Skin epidermis (tissue), 12 donors: ENCODE results near the gene PLPP3.

Source experiments
- H3K27ac ChIP-seq, 21 experiments: fragments of 200-600 bp; sonication (generic) in 11 of 21; one replicate each; pipeline ENCODE4 v1.5.0; 2020; ENCODE audit warnings: mild to moderate bottlenecking in 3 of 21, inconsistent platforms in 2 of 21, moderate library complexity in 2 of 21
- H3K4me3 ChIP-seq, 7 experiments: fragments of 200-600 bp; sonication (generic) in 2 of 7; one replicate each; pipeline ENCODE4 v1.5.0; 2020; ENCODE audit warnings: inconsistent platforms in 2 of 7, mild to moderate bottlenecking in 2 of 7, moderate library complexity in 1 of 7

PLPP3 gene

DNA sequence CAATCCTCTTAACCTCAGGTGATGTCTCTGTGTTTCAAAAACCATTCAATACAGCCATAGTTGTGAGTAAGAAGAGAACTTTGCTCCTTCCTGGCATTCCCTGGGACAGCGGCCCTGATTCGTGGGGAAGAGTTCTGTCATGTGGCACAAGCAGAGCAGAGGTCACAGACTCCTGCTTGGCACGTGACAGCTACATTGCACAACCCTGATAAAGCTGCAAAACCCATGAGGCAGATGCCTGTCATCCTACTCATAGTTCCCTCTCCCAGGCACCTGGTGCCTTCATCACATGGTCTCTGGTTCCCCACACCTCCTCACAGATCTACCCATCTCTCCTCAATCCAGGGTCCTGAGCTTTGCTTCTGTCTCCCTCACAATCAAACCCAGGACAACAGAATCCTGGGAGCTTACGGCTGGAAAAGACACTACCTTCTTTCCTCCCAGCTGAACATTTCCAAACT, 70.8 kb downstream of the PLPP3 start:
- H3K4me3 ChIP-seq: no peak overlapping the region
- peak overlapping the region in 2 of 21 experiments; percentile 19 to 45 for H3K27ac ChIP-seq

DNA sequence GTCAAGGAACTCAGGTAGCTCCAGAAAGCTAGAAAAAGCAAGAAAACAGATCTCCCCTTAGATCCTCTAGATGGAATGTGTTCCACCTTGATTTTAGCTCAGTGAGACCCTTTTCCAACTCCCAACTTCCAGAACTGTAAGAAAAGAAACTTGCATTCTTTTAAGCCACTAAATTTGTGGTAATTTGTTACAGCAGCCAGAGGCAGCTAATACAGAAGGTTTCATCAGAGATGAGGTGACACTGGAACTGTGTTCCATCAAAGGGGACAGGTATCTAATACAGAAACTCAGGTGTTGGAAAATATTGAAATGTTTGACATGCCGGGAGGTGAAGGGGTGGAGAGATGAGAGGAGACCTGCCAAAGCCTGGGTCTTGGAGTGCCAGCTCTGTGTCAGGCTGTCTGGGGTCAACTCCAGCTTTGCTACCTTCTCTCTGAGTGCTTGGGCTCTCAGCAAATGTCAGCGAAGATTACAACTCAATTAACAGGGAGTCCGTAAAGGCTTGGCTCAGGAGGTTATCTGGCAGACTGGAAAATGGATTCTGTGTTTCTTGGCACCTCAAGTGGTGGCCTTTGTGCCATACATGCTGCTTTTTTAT, 71.3 kb downstream of the PLPP3 start:
- Histone ChIP-seq H3K4me3 (no peak overlapping the region), H3K27ac (peak overlapping the region in 3 of 21 experiments; percentile 27 to 65 (median 32))

DNA sequence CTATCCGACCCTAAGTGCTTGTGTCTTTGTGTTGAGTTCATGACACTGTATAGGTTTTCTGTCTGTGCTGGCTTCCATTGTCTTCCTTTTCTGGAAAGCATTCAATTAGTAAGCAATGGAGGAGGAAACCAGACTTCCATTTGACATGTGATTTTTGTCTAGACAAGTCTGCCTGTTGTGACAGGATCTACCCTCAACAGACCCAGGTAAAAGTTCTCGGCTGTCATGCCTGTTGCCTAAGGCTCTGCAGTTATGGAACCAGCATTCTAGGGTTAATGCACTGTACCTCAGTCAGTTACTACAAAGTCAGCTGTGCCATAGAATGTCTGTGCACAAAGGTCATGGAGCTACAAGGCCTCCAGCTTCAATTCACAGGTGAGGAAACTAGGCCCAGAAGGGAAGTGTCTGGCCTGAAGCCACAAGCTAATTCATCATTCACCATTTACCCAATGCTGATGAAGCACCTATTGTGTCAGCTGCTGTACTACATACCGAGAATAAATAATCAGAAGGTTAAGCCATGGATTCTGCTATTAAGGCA, 72.3 kb downstream of the PLPP3 start:
- Histone ChIP-seq H3K4me3 (no peak overlapping the region), H3K27ac (peak overlapping the region in 10 of 21 experiments; percentile 0 to 75 (median 41))

DNA sequence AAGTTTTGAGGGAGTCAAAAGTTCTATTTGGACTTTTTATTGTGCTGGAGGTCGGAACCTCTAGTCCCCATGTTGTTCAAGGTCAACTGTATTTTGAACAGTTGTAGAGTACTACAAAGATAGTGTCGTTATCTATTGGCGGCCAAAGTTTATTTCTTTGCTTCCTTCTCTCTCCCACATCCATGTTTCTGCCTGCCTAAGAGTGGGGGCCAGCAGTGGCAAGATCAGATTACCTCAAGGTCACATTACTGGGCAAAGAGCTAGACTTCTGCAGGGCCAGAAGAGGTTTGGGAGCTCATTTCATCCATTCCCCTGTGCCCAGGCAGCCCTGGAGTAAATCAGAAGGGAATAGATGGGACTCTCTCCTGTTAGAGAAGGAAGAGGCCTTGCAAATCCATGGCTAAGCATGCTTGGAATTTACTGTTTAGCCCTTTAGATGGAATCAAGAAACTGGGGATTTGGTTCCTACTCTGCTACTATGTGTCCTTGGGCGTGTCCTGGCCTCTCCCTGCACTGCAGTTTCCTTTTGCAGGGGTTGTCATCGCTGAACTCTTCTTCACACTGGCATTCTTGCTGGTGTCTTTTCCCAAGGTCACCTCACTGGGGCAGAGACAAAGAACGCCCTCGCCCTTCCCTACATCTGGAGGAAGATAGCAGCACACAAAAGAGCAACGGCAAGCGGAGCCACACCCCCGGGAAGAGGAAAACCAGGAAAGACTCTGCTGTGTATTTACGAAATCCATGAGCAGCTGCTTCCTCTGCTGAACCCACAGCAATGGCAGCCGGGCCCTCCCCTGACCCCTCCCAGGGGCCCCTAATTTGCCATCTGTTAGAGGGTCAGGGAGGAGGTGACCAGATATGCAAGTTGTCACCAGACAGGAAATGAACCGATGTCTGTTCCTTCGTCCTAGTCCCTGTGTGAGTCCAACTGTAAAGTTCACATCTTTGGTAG, 73.3 kb downstream of the PLPP3 start:
- Histone ChIP-seq H3K4me3 (no peak overlapping the region), H3K27ac (peak overlapping the region in 12 of 21 experiments; percentile 0 to 75 (median 30))

DNA sequence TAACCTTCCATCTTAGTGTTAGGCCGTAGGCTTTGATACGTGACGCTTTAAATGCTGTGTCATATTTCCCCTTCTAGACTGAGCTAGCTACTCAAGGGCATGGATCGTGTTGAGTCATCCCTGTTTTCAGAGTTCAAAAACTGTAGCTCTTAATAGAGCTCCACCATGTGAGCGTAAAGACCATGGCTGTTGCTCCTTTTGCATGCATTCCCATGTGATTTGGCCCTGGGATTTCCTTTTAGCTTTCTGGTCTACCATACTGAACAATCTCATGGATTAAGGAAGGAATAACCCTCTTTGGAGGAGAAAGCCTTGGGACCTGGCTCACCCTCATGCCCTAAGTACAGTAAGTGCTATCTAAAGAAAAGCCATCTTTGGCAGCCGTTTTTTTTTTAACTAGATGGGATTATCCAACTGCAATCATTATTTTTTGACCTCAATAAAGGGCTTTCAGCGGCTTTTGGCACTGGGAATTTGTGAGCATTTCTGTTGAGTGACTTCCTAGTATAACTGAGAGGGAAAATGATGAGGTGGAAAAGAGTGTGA, 76.6 kb downstream of the PLPP3 start:
- no peak overlapping the region for H3K4me3 ChIP-seq
- H3K27ac ChIP-seq: no peak overlapping the region

DNA sequence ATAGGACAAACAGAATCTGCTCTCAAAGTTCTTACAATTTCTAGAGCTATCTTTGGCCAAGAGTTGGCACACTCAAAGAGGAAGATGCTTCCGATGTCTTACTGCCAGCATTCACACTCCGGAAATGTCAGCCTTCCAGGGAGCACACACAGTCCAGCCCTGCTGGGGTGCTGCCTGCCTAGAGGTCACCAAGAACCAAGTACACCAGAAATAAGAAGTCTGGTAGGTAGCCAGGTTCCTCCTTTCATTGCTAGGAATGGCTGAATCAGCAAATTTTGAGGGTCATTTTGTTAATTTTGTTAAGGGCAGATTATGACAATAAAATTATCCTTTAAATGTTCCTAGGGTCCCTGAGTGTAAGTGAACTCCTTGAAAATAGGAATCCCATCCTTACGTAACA, 77.5 kb downstream of the PLPP3 start:
- H3K4me3 ChIP-seq: no peak overlapping the region
- no peak overlapping the region for H3K27ac ChIP-seq

DNA sequence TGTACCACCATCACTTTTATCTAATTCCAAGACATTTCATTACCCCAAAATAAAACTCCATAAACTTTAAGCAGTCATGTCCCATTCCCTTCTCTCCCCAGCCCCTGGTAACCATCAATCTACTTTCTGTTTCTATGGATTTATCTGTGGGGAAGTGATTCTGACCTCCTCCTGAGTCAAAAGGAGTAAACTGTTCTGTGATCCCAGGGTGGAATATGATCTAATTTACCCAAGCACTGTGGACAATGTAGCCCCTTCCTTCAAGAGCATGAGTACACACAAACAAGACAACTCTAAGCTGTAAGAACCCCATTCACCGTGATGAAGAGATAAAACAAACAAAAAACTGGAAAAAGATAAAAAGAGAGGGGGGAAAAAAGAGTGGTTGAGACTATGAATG, 77.9 kb downstream of the PLPP3 start:
- Histone ChIP-seq H3K27ac (no peak overlapping the region), H3K4me3 (no peak overlapping the region)

DNA sequence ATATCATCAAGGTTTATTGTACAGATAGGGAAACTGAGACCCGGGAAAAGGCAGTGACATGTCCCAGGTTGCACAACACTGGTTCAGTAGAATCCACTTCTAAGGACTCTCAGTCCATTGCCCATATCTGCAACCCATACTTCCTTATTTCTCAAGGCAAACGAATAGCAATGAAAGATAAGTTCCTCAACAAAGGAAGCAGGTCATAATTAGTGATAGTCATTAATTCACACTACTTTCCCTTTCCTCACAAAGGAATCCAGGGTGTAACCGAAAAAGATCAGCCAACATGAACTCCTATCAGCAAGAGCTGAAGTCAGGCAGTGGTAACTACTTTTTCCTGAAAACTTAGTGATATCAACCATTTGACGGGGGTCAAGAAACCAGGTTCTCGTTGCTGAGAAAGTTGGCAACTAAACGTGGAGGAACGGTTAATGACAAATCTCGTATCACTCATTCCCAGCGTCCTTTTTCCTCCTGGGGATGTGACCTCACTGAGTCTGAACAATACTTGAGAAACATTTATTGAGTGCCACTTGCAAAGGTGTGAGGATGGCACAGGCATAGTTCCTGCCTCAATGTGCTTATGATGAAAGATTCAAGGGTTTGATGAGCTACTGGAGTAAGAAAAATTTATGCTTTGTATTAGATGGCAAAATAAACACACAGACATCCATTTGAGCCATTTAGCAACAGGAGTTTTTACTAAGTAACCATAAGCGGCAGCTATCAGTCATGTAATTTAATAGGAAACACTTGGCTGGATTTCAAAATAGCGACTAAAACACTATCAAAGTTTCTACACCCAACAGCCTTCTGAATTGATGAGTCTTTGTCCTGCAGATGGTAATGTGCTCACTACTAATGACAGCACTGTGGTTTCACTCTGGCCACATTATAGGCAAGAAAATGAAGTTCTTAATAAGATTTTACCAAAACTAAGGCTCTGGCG, 82.3 kb downstream of the PLPP3 start:
- Histone ChIP-seq H3K27ac (peak overlapping the region in 1 of 21 experiments; percentile 18), H3K4me3 (no peak overlapping the region)

DNA sequence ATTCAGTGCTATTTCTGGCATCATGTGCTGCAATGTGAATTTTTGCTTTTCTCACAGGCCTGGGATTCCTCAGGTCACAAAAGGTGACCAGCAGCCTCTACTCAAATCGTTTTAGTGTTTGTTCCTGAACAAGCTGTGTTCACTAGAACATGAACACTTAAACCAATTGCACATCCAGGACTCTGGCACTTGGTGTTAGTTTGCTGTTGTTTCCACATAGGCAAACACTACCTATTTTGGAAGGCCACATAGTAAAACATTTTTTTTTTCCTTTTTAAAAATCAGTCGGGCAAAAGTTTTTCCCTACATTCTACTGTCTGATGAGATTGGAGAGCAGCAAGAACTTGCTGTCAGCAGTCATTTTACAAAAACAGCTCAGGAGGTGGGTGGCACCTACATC, 83.2 kb downstream of the PLPP3 start:
- Histone ChIP-seq H3K4me3 (no peak overlapping the region), H3K27ac (no peak overlapping the region)

DNA sequence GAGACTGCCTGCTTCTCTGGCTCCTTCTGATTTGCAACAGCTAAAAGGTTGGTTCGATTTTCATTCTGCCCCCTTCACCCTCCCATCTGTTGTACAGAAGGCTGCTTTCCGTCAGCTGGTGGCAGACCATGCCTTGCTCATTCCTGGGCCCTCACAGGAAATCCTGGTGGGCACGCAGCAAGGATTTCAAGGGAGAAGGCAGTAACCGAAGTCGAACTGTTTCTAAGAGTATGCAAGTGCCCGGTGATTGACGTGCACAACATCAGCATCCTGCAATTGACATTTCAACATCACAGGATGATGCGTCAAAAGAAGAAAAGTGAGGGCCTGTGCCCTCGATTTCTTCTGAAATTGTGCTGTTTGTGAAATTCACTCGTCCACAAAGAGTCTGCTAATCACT, 83.8 kb downstream of the PLPP3 start:
- no peak overlapping the region for H3K27ac ChIP-seq
- H3K4me3 ChIP-seq: no peak overlapping the region

DNA sequence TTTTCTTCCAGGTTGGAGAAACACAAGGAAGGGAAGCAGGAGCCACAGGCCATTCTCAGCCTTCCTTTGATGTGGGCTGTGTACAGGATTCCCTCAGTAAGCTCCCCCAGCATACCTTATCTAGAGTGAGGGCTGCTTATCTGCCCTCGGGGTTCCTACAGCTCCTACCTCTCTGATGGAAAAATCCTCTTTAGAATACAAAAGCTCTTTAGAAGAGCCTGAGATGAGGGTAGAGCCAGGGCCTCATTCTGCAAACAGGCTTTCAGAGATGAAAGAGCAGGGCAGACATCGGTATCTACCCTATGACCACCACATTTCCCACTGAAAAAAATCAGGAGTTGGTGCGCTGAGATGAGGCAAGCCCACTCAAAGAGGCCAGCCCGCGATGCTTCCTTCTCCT, 85.1 kb downstream of the PLPP3 start:
- H3K4me3 ChIP-seq: no peak overlapping the region
- H3K27ac ChIP-seq: no peak overlapping the region

DNA sequence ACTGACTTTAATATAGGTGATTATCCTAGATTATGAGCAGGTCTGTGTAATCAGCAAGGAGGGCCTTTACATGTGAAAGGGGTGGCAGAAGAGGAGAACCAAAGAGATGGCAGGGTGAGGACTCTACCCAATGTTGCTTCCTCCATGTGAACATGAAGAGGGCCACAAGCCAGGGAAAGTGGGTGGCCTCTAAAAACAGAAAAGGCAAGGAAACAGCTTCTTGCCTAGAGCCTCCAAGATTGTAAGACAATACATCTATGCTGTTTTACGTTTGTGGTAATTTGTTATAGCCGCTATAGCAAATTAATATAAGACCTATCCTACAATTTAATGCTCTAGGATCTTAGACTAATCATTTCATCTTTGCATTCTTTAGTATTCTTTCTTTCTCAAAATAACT, 85.5 kb downstream of the PLPP3 start:
- Histone ChIP-seq H3K4me3 (no peak overlapping the region), H3K27ac (no peak overlapping the region)

DNA sequence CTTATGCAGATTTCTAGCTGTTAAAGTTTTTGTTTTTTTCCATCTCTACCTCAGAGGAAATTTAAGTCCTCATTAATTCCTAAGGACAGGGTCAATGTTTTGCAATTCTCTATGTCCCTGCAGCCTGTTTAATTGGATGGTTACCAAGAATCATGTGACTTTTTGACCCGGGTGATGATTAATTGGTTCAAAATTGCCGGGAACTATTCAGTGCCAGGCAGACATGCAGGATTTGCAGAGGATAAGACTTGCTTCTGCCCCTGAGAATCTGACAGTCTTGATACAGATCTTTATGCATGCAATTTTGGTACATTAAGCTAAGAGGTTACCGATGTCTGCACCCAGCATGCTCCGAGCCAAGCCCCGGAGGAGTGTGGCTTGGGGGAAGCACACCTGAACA, 87.9 kb downstream of the PLPP3 start:
- H3K4me3 ChIP-seq: no peak overlapping the region
- H3K27ac ChIP-seq: no peak overlapping the region

DNA sequence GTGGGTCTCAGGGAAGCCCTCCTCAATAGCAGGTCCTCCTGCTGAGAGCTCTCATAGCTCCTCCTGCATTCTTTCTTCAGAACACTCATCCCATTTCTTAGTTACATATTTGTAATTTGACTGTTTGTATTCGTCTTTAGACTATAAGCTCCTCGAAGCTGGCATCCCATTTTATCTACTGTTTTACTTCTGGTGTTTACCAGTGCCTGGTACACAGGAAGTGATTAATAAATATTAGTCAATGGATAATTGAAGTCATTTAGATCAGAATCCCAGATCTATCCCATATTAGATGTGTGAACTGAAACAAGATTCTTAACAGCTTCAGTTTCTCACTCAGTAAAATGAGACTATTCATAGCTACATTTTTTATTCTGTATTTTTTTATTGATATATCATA, 88.7 kb downstream of the PLPP3 start:
- Histone ChIP-seq H3K4me3 (no peak overlapping the region), H3K27ac (no peak overlapping the region)

DNA sequence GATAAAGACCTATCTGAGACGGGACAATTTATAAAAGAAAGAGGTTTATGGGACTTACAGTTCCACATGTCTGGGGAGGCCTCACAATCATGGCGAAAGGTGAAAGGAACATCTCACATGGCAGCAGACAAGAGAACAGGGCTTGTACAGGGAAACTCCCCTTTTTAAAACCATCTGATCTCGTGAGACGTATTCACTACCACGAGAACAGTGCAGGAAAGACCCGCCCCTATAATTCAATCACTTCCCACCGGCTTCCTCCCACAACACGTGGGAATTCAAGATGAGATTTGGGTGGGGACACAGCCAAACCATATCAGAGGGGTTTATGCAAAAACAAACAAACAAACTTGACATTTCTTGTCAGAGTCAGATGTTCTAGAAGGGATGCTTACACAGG, 89.7 kb downstream of the PLPP3 start:
- no peak overlapping the region for H3K27ac ChIP-seq
- no peak overlapping the region for H3K4me3 ChIP-seq

DNA sequence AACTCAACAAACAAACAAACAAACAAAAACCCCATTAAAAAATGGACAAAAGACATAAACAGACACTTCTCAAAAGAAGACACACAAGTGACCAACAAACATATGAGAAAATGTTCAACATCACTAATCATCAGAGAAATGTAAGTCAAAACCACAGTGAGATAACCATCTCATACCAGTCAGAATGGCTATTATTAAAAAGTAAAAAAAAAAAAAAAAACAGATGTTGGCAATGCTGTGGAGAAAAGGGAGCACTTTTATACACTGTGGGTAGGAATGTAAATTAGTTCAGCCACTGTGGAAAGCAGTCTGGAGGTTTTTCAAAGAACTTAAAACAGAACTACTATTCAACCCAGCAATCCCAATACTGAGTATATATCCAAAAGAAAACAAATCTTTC, 94.7 kb downstream of the PLPP3 start:
- Histone ChIP-seq H3K4me3 (no peak overlapping the region), H3K27ac (no peak overlapping the region)

DNA sequence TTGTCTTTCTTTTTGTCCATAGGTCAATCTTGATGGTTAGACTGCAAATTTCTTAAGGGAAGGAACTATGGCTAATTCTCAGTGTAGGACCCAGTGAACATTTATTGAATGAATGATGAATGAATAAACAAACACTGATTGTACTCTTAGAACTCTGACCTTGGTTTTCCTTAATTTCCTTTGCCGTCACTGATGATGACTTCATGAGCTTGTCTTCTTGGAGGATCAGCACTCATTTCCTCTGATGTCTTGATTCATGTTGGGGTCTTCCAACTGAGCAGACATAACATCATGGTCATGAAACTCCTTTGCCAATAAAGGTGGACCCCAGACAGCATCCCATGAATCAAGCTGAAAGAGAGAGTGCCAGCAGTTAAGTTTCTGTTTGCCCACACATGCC, 96.3 kb downstream of the PLPP3 start:
- Histone ChIP-seq H3K4me3 (no peak overlapping the region), H3K27ac (no peak overlapping the region)

DNA sequence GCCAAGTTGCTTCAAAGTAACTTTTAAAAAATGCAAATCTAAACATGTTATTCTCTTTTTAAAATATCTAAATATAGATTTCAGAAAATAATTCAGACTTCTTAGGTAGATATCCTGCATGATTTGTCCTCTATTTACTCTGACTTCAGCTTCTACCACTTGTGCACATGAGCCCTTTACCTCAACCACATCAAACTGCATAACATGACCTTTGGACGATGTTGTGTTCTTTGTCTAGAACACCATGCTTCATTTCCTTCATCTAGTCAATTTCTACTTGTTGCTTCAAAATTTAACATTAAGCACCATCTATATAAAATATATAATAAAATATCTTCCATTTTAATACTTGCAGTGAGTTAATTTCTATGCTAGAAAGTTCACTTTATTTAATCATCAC, 96.9 kb downstream of the PLPP3 start:
- no peak overlapping the region for H3K27ac ChIP-seq

DNA sequence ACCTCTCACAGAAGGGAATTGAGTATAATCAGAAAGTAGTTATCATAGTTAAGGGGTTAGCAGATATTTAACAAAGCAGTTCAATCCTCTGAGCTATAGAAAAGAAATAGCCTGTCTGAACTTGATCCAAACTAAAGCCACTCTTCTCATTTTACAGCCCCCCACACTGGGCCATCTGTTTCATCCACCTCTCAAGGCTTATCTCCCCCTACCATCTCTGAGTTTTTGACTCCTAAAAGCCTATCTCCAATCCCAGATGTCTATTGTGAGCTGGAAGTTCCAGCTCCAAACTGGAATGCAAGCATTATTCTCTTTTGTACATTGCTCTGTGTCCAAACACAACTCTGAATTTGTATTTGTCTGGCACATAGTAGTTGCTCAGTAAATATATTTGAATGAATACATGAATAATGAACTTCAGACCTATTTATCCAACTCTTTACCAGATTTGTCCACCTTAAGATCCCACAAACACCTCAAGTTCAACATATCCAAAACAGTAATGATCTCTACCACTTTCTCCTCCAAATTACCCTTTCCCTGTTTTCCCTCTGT, 98.1 kb downstream of the PLPP3 start:
- H3K4me3 ChIP-seq: no peak overlapping the region
- H3K27ac ChIP-seq: no peak overlapping the region

More for the DNA sequence above, 96.9 kb downstream of the PLPP3 start:
- no peak overlapping the region for H3K4me3 ChIP-seq
